Keratinocyte (primary cell): ENCODE data around the gene SLC25A30. TPM values are rescaled to one million over a fixed set of nuclear protein-coding genes. Genes with fewer than 3 reads are reported as not detected.

Experiments used
- DNase-seq: peaks from one replicate; pipeline ENCODE4 v3.0.0-alpha.2; 2011; ENCODE audit warnings: low read depth, missing footprints, low spot score
- FAIRE-seq: peaks from 2 replicates; lab custom pipeline; 2011; peaks lifted over from hg19 to GRCh38; lab: Jason Lieb, UNC
- H2AFZ ChIP-seq: 2 replicates; pipeline ENCODE4 v1.6.0; 2012; ENCODE audit warnings: low read length, control low read depth, inconsistent platforms; ENCODE audit not compliant: control insufficient read depth
- H3K27ac ChIP-seq: 2 replicates; pipeline ENCODE4 v1.5.1; 2011; ENCODE audit warnings: low read length; ENCODE audit not compliant: control insufficient read depth, insufficient read depth
- H3K27me3 ChIP-seq: 3 replicates; pipeline ENCODE4 v1.6.0; 2011; ENCODE audit warnings: low read length; ENCODE audit not compliant: control insufficient read depth, insufficient read depth; ENCODE audit errors: extremely low read depth
- H3K36me3 ChIP-seq, 2 experiments: 2 replicates in 1 of 2; 3 replicates in 1 of 2; pipeline ENCODE4 v1.5.1; 2011; ENCODE audit warnings: low read length in 2 of 2, mild to moderate bottlenecking in 1 of 2; ENCODE audit not compliant: control insufficient read depth in 2 of 2, insufficient read depth in 2 of 2; ENCODE audit errors: extremely low read depth in 1 of 2
- H3K4me1 ChIP-seq: 3 replicates; pipeline ENCODE4 v1.5.1; 2011; ENCODE audit warnings: low read length; ENCODE audit not compliant: control insufficient read depth, insufficient read depth; ENCODE audit errors: extremely low read depth
- H3K4me2 ChIP-seq: 3 replicates; pipeline ENCODE4 v1.6.0; 2011; ENCODE audit warnings: low read depth, low read length; ENCODE audit not compliant: control insufficient read depth, insufficient read depth; ENCODE audit errors: extremely low read depth
- H3K4me3 ChIP-seq, 3 experiments: fragments of 200-600 bp in 1 of 3; sonication (generic) in 1 of 3; 2 replicates in 2 of 3; 3 replicates in 1 of 3; pipeline ENCODE4 v1.5.1; 2011 to 2016; ENCODE audit warnings: low read length in 3 of 3, mild to moderate bottlenecking in 3 of 3, control low read depth in 2 of 3, inconsistent platforms in 1 of 3, low read depth in 1 of 3, mixed read lengths in 1 of 3, mixed run types in 1 of 3, moderate library complexity in 1 of 3; ENCODE audit not compliant: control insufficient read depth in 2 of 3, insufficient read depth in 2 of 3; ENCODE audit errors: extremely low read depth in 1 of 3
- H3K79me2 ChIP-seq: 2 replicates; pipeline ENCODE4 v1.6.0; 2012; ENCODE audit warnings: low read length; ENCODE audit not compliant: control insufficient read depth, insufficient read depth
- H3K9ac ChIP-seq: 3 replicates; pipeline ENCODE4 v1.6.0; 2011; ENCODE audit warnings: low read length; ENCODE audit not compliant: control insufficient read depth, insufficient read depth; ENCODE audit errors: extremely low read depth
- H3K9me1 ChIP-seq: 3 replicates; pipeline ENCODE4 v1.6.0; 2011; ENCODE audit warnings: low read length; ENCODE audit not compliant: control insufficient read depth, insufficient read depth; ENCODE audit errors: extremely low read depth
- H3K9me3 ChIP-seq: 2 replicates; pipeline ENCODE4 v1.5.1; 2012; ENCODE audit warnings: low read depth, low read length; ENCODE audit not compliant: control insufficient read depth
- H4K20me1 ChIP-seq: 3 replicates; pipeline ENCODE4 v1.6.0; 2011; ENCODE audit warnings: low read length; ENCODE audit not compliant: control insufficient read depth, insufficient read depth; ENCODE audit errors: extremely low read depth
- EZH2 ChIP-seq: IDR thresholded peaks from one replicate; pipeline ENCODE4 v1.6.1; 2012; ENCODE audit warnings: inconsistent platforms, mild to moderate bottlenecking, low read length, moderate library complexity
- dilution Hi-C: fragments of 300-500 bp; cut with MboI; formaldehyde crosslinking; loops from one replicate; pipeline ENCODE4 v1.7.0; 2020; ENCODE audit warnings: low sequenced_read_pairs; ENCODE audit not compliant: extremely low pct_ligation_motif_present
- polyA plus RNA-seq, 5 experiments: library from polyadenylated mRNA; depleted of rRNA in 3 of 5; stranded (reverse) in 3 of 5; stranded (forward) in 1 of 5; unstranded in 1 of 5; fragments of >200 nt; gene quantifications; 1 replicate in 1 of 5; 2 replicates in 3 of 5; 3 replicates in 1 of 5; pipeline versions ENCODE4 v1.2.1 to v1.2.3, GENCODE V29; 2011 to 2012; ENCODE audit warnings: missing spikeins in 2 of 5, low read depth in 1 of 5, low replicate concordance in 1 of 5
- TF ChIP-seq, protein P1 (sequence below), 3 experiments: IDR thresholded peaks in 1 of 3; conservative IDR thresholded peaks in 1 of 3; optimal IDR thresholded peaks in 1 of 3; 2 replicates in 2 of 3; 3 replicates in 1 of 3; pipeline versions ENCODE3 to v1.5.1; 2011; ENCODE audit warnings: low read length in 3 of 3, mild to moderate bottlenecking in 3 of 3, moderate library complexity in 2 of 3, control low read depth in 1 of 3, inconsistent platforms in 1 of 3; ENCODE audit not compliant: insufficient read depth in 2 of 3; ENCODE audit errors: extremely low read depth in 1 of 3

SLC25A30 gene
- polyA plus RNA-seq, 1 donor (not counting 4 experiments of a cell fraction or from before 2014, with no cell fraction given): 24.5 TPM

GRCh38 chr13:45447050-45447661 lies 29.0 kb upstream of the SLC25A30 start:
- H3K27me3 ChIP-seq: no peaks in the 10 kb centered on the region
- no peak for FAIRE-seq
- H3K9ac ChIP-seq: no peak overlapping the region
- H3K9me3 ChIP-seq: no peaks in the 10 kb centered on the region
- no peaks in the 10 kb centered on the region for H4K20me1 ChIP-seq
- H3K27ac ChIP-seq: no peak overlapping the region
- peaks cover 7% of the 10 kb centered on the region for H3K4me1 ChIP-seq
- dilution Hi-C loops: no loop called here
- no peak overlapping the region for H2AFZ ChIP-seq
- no peak overlapping the region for H3K4me2 ChIP-seq
- no peaks in the 10 kb centered on the region for H3K36me3 ChIP-seq
- TF ChIP-seq EZH2: no peak
- TF ChIP-seq, protein P1, sequence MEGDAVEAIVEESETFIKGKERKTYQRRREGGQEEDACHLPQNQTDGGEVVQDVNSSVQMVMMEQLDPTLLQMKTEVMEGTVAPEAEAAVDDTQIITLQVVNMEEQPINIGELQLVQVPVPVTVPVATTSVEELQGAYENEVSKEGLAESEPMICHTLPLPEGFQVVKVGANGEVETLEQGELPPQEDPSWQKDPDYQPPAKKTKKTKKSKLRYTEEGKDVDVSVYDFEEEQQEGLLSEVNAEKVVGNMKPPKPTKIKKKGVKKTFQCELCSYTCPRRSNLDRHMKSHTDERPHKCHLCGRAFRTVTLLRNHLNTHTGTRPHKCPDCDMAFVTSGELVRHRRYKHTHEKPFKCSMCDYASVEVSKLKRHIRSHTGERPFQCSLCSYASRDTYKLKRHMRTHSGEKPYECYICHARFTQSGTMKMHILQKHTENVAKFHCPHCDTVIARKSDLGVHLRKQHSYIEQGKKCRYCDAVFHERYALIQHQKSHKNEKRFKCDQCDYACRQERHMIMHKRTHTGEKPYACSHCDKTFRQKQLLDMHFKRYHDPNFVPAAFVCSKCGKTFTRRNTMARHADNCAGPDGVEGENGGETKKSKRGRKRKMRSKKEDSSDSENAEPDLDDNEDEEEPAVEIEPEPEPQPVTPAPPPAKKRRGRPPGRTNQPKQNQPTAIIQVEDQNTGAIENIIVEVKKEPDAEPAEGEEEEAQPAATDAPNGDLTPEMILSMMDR (optimal IDR thresholded peaks at IDR 0.05 in 1 of 3, IDR thresholded peaks at IDR 0.05 in 1 of 3, conservative IDR thresholded peaks at IDR 0.05 in 1 of 3; ENCODE audit: extremely low read depth in 1 of 3, insufficient read depth in 2 of 3, low read length in 3 of 3): no peak
- no peak overlapping the region for H3K4me3 ChIP-seq
- no peaks in the 10 kb centered on the region for H3K9me1 ChIP-seq
- H3K79me2 ChIP-seq: no peaks in the 10 kb centered on the region
- DNase-seq: no peak

DNA sequence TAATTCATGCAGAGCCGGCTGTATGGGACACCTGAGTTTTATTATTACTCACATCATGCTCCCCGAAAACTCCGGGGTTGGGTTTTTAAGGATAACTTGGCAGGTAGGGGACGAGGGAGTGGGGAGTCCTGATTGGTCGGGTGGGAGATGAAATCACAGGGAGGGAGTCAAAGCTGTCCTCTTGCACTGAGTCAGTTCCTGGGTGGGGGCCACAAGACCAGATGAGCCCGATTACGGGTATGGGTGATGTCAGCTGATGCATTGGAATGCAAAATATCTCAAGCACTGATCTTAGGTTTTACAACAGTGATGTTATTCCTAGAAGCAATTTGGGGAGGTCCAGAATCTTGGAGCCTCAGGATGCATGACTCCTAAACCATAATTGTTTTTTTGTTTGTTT lies 28.0 kb upstream of the SLC25A30 start:
- Histone ChIP-seq H2AFZ (no peak overlapping the region), H3K9me1 (no peaks in the 10 kb centered on the region), H3K4me1 (peaks cover 7% of the 10 kb centered on the region), H4K20me1 (no peaks in the 10 kb centered on the region), H3K79me2 (no peaks in the 10 kb centered on the region), H3K9ac (no peak overlapping the region), H3K27me3 (no peaks in the 10 kb centered on the region), H3K36me3 (no peaks in the 10 kb centered on the region), H3K4me2 (peak overlapping the region; percentile 46), H3K27ac (no peak overlapping the region), H3K4me3 (no peak overlapping the region), H3K9me3 (no peaks in the 10 kb centered on the region)
- dilution Hi-C loops: no loop called here
- DNase-seq (no peak), FAIRE-seq (peak; percentile 44)
- no peak for TF ChIP-seq EZH2
- TF ChIP-seq, protein P1 (optimal IDR thresholded peaks at IDR 0.05 in 1 of 3, IDR thresholded peaks at IDR 0.05 in 1 of 3, conservative IDR thresholded peaks at IDR 0.05 in 1 of 3; ENCODE audit: extremely low read depth in 1 of 3, insufficient read depth in 2 of 3, low read length in 3 of 3): no peak
